Measurements from ENCODE around the gene GJB5.

DNA sequence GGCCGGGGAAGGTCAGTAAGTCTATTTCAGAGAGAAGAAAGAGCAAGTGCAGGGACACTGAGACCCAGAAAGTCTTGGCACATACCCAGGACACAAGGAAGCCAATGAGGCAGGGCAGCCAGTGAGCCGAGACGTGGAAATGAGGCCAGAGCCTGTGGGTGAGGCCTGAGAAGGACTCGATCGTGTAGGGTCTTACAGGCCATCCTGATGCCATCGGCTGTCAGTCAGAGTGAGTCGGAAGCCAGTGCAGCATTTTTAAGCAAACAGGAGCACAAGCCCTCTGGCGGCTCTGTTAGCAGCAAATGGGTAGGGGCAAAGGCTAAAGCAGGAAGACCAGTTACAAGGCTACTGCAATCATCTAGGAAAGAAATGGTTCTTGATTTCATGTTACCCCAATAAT is 20.1 kb downstream of the GJB5 start:
- TF ChIP-seq EP300 (IDR thresholded peaks at IDR 0.05) (no peak), POLR2A (IDR thresholded peaks at IDR 0.05) (no peak)
